ENCODE measurements around the gene RFNG. TPM values are rescaled to one million over a fixed set of nuclear protein-coding genes. Genes with fewer than 3 reads are reported as not detected.

The RFNG gene
- total and polyA plus RNA-seq, 2 of the 13 experiments (the other 11 are each of a cell fraction or from before 2014, with no cell fraction given) = 61.4 to 64.0 TPM

GRCh38 chr17:82098939-82099763 is 47.5 kb upstream of the RFNG start (continued):
- TF ChIP-seq PATZ1 (CRISPR knock-in tag; IDR thresholded peaks at IDR 0.05) = no peak; the same call in 1 of the 2 replicates
- no peak; the same call in 1 of the 2 replicates for TF ChIP-seq TRIM24 (CRISPR knock-in tag; IDR thresholded peaks at IDR 0.05)
- no peak for TF ChIP-seq TCF7 (IDR thresholded peaks at IDR 0.05; ENCODE audit: low read depth)
- TF ChIP-seq ZNF263 (CRISPR knock-in tag; IDR thresholded peaks at IDR 0.05) = no peak
- TF ChIP-seq RXRB (CRISPR knock-in tag; IDR thresholded peaks at IDR 0.05; ENCODE audit: borderline replicate concordance) = peak; percentile 83; the same call in 1 of the 2 replicates
- TF ChIP-seq MTF2 (CRISPR knock-in tag; IDR thresholded peaks at IDR 0.05; ENCODE audit: borderline replicate concordance) = no peak
- no peak for TF ChIP-seq TBX2 (CRISPR knock-in tag; IDR thresholded peaks at IDR 0.05; ENCODE audit: borderline replicate concordance)
- TF ChIP-seq ZNF276 (CRISPR knock-in tag; IDR thresholded peaks at IDR 0.05; ENCODE audit: low read depth) = peak; percentile 51; the same call in 1 of the 2 replicates
- no peak for TF ChIP-seq EZH2 (conservative IDR thresholded peaks at IDR 0.05; ENCODE audit: low read depth, low read length)
- TF ChIP-seq PRDM10 (CRISPR knock-in tag; IDR thresholded peaks at IDR 0.05; ENCODE audit: low read depth) = no peak
- TF ChIP-seq ZNF138 (CRISPR knock-in tag; IDR thresholded peaks at IDR 0.05; ENCODE audit: low read depth) = no peak
- no peak; the same call in 1 of the 2 replicates for TF ChIP-seq KLF12 (CRISPR knock-in tag; IDR thresholded peaks at IDR 0.05; ENCODE audit: borderline replicate concordance)
- TF ChIP-seq REPIN1 (CRISPR knock-in tag; IDR thresholded peaks at IDR 0.05; ENCODE audit: borderline replicate concordance, low read depth) = peak; percentile 18
- no peak for TF ChIP-seq SP4 (CRISPR knock-in tag; IDR thresholded peaks at IDR 0.05)
- peak; percentile 91 for TF ChIP-seq ZNF687 (CRISPR knock-in tag; IDR thresholded peaks at IDR 0.05)
- no peak for TF ChIP-seq ZNF44 (CRISPR knock-in tag; IDR thresholded peaks at IDR 0.05)
- TF ChIP-seq ZNF383 (CRISPR knock-in tag; IDR thresholded peaks at IDR 0.05; ENCODE audit: borderline replicate concordance) = no peak
